Neural cell (in vitro differentiated cells): ENCODE measurements around the gene SLC18A3. TPM values are rescaled to one million over a fixed set of nuclear protein-coding genes. Genes with fewer than 3 reads are reported as not detected.

Experiments
- H2AFZ ChIP-seq: fragments of 200-600, 300-800 bp; sonication (generic), shearing (Covaris generic); 2 replicates; pipeline ENCODE4 v1.6.0; 2014; ENCODE audit warnings: low read depth, mild to moderate bottlenecking, antibody characterized with exemption, low read length, moderate library complexity
- H3F3A ChIP-seq: fragments of 200-600 bp; shearing (Covaris generic); 2 replicates; pipeline ENCODE4 v1.6.1; 2016; ENCODE audit warnings: mild to moderate bottlenecking, moderate library complexity, mixed read lengths, antibody characterized with exemption, low read length; ENCODE audit not compliant: insufficient read depth, poor library complexity, severe bottlenecking
- H3K27ac ChIP-seq: fragments of 200-600, 300-800 bp; sonication (generic), shearing (Covaris generic); 2 replicates; pipeline ENCODE4 v1.5.1; 2014; ENCODE audit warnings: mild to moderate bottlenecking, low read length, moderate library complexity
- H3K27me3 ChIP-seq: fragments of 300-800, 200-600 bp; sonication (generic), shearing (Covaris generic); 2 replicates; pipeline ENCODE4 v1.6.0; 2014; ENCODE audit warnings: mild to moderate bottlenecking, low read depth, low read length, moderate library complexity; ENCODE audit not compliant: insufficient read depth
- H3K36me3 ChIP-seq: fragments of 300-800, 200-600 bp; sonication (generic), shearing (Covaris generic); 2 replicates; pipeline ENCODE4 v1.5.1; 2014; ENCODE audit warnings: mild to moderate bottlenecking, antibody characterized with exemption, low read length, moderate library complexity; ENCODE audit not compliant: insufficient read depth
- H3K4me2 ChIP-seq: fragments of 300-800, 200-600 bp; sonication (generic), shearing (Covaris generic); 2 replicates; pipeline ENCODE4 v1.6.0; 2014; ENCODE audit warnings: mild to moderate bottlenecking, low read length
- H3K4me3 ChIP-seq: fragments of 300-800, 200-600 bp; sonication (generic), shearing (Covaris generic); 2 replicates; pipeline ENCODE4 v1.5.1; 2014; ENCODE audit warnings: mild to moderate bottlenecking, low read length, moderate library complexity
- H3K79me2 ChIP-seq: fragments of 200-600 bp; shearing (Covaris generic); replicated peaks from 2 replicates; pipeline ENCODE4 v1.6.0; 2014; ENCODE audit warnings: mild to moderate bottlenecking, low read length, moderate library complexity; ENCODE audit not compliant: insufficient read depth
- H3K9ac ChIP-seq: fragments of 300-800, 200-600 bp; sonication (generic), shearing (Covaris generic); 2 replicates; pipeline ENCODE4 v1.6.1; 2016; ENCODE audit warnings: mild to moderate bottlenecking, low read length, mixed read lengths
- H3K9me2 ChIP-seq: fragments of 200-600 bp; shearing (Covaris generic); 2 replicates; pipeline ENCODE4 v1.6.1; 2016; ENCODE audit warnings: mild to moderate bottlenecking, low read length, mixed read lengths; ENCODE audit not compliant: insufficient read depth
- H3K9me3 ChIP-seq: fragments of 200-600, 300-800 bp; sonication (generic), shearing (Covaris generic); 2 replicates; pipeline ENCODE4 v1.6.1; 2016; ENCODE audit warnings: mild to moderate bottlenecking, mixed run types, low read length, moderate library complexity, mixed read lengths
- H4K20me1 ChIP-seq: fragments of 200-600 bp; shearing (Covaris generic); 2 replicates; pipeline ENCODE4 v1.6.1; 2016; ENCODE audit warnings: mild to moderate bottlenecking, mixed run types; ENCODE audit not compliant: insufficient read depth
- EP300 ChIP-seq: fragments of 450-650 bp; conservative IDR thresholded peaks from 2 replicates; pipeline ENCODE4 v1.6.1; 2014; ENCODE audit warnings: antibody characterized with exemption, mild to moderate bottlenecking, moderate library complexity; ENCODE audit not compliant: poor library complexity, severe bottlenecking
- EZH2 ChIP-seq: fragments of 200-600, 300-800 bp; shearing (Covaris generic), sonication (generic); IDR thresholded peaks from 2 replicates; pipeline ENCODE4 v1.6.1; 2014; ENCODE audit warnings: antibody characterized with exemption, low read length, borderline replicate concordance, mild to moderate bottlenecking; ENCODE audit not compliant: insufficient read depth, poor library complexity, severe bottlenecking
- MXI1 ChIP-seq: fragments of 450-650 bp; conservative IDR thresholded peaks from 2 replicates; pipeline ENCODE4 v1.6.1; 2014; ENCODE audit warnings: antibody characterized with exemption, mild to moderate bottlenecking; ENCODE audit not compliant: poor library complexity, severe bottlenecking
- POLR2AphosphoS5 ChIP-seq: IDR thresholded peaks from 2 replicates; pipeline ENCODE4 v1.6.1; 2012
- RAD21 ChIP-seq: fragments of 450-650 bp; conservative IDR thresholded peaks from 2 replicates; pipeline ENCODE4 v1.6.1; 2014; ENCODE audit warnings: antibody characterized with exemption, mild to moderate bottlenecking, moderate library complexity
- SMC3 ChIP-seq: fragments of 450-650 bp; conservative IDR thresholded peaks from 2 replicates; pipeline ENCODE4 v1.6.1; 2014; ENCODE audit warnings: antibody characterized with exemption, mild to moderate bottlenecking, moderate library complexity; ENCODE audit not compliant: poor library complexity
- TAF1 ChIP-seq: IDR thresholded peaks from 2 replicates; pipeline ENCODE4 v1.6.1; 2012; ENCODE audit warnings: low read depth
- polyA plus RNA-seq: library from polyadenylated mRNA; depleted of rRNA; stranded (reverse); fragments of >200 nt; gene quantifications from 2 replicates; pipeline ENCODE4 v1.2.3, GENCODE V29; 2014
- TF ChIP-seq, protein P1 (sequence below): IDR thresholded peaks from 2 replicates; pipeline ENCODE4 v1.6.1; 2012; ENCODE audit warnings: borderline replicate concordance
- TF ChIP-seq, protein P2 (sequence below): fragments of 450-650 bp; IDR thresholded peaks from 2 replicates; pipeline ENCODE4 v1.5.1; 2014; ENCODE audit warnings: antibody characterized with exemption, mild to moderate bottlenecking, moderate library complexity; ENCODE audit not compliant: poor library complexity, severe bottlenecking

SLC18A3 gene
- polyA plus RNA-seq, 1 donor from 2014 or later = not detected

GRCh38 chr10:49645417-49645816 is 35.3 kb downstream of the SLC18A3 start:
- Histone ChIP-seq H3K9me3 (no peaks in the 10 kb centered on the region), H3F3A (no peaks in the 10 kb centered on the region), H3K9ac (no peak overlapping the region), H3K27me3 (no peaks in the 10 kb centered on the region), H3K9me2 (no peaks in the 10 kb centered on the region), H3K4me3 (no peak overlapping the region), H2AFZ (no peak overlapping the region), H3K4me2 (no peak overlapping the region), H3K79me2 (no peaks in the 10 kb centered on the region), H3K27ac (no peak overlapping the region), H3K36me3 (no peaks in the 10 kb centered on the region), H4K20me1 (no peaks in the 10 kb centered on the region)
- no peak for TF ChIP-seq SMC3
- TF ChIP-seq EP300 = no peak
- no peak for TF ChIP-seq EZH2
- TF ChIP-seq POLR2AphosphoS5 = no peak
- no peak for TF ChIP-seq RAD21
- TF ChIP-seq, protein P1, sequence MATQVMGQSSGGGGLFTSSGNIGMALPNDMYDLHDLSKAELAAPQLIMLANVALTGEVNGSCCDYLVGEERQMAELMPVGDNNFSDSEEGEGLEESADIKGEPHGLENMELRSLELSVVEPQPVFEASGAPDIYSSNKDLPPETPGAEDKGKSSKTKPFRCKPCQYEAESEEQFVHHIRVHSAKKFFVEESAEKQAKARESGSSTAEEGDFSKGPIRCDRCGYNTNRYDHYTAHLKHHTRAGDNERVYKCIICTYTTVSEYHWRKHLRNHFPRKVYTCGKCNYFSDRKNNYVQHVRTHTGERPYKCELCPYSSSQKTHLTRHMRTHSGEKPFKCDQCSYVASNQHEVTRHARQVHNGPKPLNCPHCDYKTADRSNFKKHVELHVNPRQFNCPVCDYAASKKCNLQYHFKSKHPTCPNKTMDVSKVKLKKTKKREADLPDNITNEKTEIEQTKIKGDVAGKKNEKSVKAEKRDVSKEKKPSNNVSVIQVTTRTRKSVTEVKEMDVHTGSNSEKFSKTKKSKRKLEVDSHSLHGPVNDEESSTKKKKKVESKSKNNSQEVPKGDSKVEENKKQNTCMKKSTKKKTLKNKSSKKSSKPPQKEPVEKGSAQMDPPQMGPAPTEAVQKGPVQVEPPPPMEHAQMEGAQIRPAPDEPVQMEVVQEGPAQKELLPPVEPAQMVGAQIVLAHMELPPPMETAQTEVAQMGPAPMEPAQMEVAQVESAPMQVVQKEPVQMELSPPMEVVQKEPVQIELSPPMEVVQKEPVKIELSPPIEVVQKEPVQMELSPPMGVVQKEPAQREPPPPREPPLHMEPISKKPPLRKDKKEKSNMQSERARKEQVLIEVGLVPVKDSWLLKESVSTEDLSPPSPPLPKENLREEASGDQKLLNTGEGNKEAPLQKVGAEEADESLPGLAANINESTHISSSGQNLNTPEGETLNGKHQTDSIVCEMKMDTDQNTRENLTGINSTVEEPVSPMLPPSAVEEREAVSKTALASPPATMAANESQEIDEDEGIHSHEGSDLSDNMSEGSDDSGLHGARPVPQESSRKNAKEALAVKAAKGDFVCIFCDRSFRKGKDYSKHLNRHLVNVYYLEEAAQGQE = no peak
- no peak for TF ChIP-seq MXI1
- no peak for TF ChIP-seq TAF1
- TF ChIP-seq, protein P2, sequence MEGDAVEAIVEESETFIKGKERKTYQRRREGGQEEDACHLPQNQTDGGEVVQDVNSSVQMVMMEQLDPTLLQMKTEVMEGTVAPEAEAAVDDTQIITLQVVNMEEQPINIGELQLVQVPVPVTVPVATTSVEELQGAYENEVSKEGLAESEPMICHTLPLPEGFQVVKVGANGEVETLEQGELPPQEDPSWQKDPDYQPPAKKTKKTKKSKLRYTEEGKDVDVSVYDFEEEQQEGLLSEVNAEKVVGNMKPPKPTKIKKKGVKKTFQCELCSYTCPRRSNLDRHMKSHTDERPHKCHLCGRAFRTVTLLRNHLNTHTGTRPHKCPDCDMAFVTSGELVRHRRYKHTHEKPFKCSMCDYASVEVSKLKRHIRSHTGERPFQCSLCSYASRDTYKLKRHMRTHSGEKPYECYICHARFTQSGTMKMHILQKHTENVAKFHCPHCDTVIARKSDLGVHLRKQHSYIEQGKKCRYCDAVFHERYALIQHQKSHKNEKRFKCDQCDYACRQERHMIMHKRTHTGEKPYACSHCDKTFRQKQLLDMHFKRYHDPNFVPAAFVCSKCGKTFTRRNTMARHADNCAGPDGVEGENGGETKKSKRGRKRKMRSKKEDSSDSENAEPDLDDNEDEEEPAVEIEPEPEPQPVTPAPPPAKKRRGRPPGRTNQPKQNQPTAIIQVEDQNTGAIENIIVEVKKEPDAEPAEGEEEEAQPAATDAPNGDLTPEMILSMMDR = no peak

- no peak overlapping the region for H3K4me3 ChIP-seq
- no peak overlapping the region for H3K27ac ChIP-seq
- no peak overlapping the region for H3K9ac ChIP-seq
- no peaks in the 10 kb centered on the region for H3F3A ChIP-seq
- H3K9me2 ChIP-seq = no peaks in the 10 kb centered on the region
- no peaks in the 10 kb centered on the region for H3K79me2 ChIP-seq
- H3K4me2 ChIP-seq = no peak overlapping the region
- H3K36me3 ChIP-seq = no peaks in the 10 kb centered on the region
- no peak overlapping the region for H2AFZ ChIP-seq
- TF ChIP-seq, protein P1 = no peak
- TF ChIP-seq TAF1 (no peak), MXI1 (no peak), EZH2 (no peak), EP300 (no peak), SMC3 (no peak), RAD21 (no peak), POLR2AphosphoS5 (no peak)
- TF ChIP-seq, protein P2 = no peak
- H3K27me3 ChIP-seq = no peaks in the 10 kb centered on the region
- no peaks in the 10 kb centered on the region for H4K20me1 ChIP-seq
- H3K9me3 ChIP-seq = no peaks in the 10 kb centered on the region
These were observed 36.1 kb downstream of the SLC18A3 start for GRCh38 chr10:49645871-49646870.
